Spleen (tissue), 7 donors: ENCODE measurements around the gene SERPINA6.

Experiments used
- CTCF ChIP-seq, 11 experiments: fragments of 200-600 bp in 7 of 11; fragments of 450-650 bp in 4 of 11; sonication (generic) in 4 of 11; IDR thresholded peaks in 8 of 11; conservative IDR thresholded peaks in 3 of 11; 1 replicate in 7 of 11; 2 replicates in 4 of 11; pipeline versions ENCODE4 v1.4.0 to v1.8.0; 2016 to 2021; ENCODE audit warnings: antibody characterized with exemption in 11 of 11, inconsistent platforms in 4 of 11, mild to moderate bottlenecking in 1 of 11
- POLR2A ChIP-seq, 3 donors: fragments of 450-650 bp; IDR thresholded peaks; one replicate each; pipeline ENCODE4 v1.5.1; 2017; ENCODE audit warnings: antibody characterized with exemption in 3 of 3, mild to moderate bottlenecking in 1 of 3
- POLR2AphosphoS5 ChIP-seq, 3 donors: sonication (generic); formaldehyde crosslinking; IDR thresholded peaks; one replicate each; pipeline ENCODE4 v1.5.1; 2017; ENCODE audit warnings: antibody characterized with exemption in 3 of 3
- donor health status: DM: no; HTN: no; CAD: no; lungs with moderate emphysema.
- donor health status: DM: no; HTN: no; CAD: no.
- donor health status: DM: no; HTN: no; CAD: no.

GRCh38 chr14:94338023-94338422 lies 14.9 kb upstream of the SERPINA6 start:
- TF ChIP-seq CTCF (IDR thresholded peaks at IDR 0.05 in 8 of 11, conservative IDR thresholded peaks at IDR 0.05 in 3 of 11) (no peak), POLR2AphosphoS5 (IDR thresholded peaks at IDR 0.05) (no peak), POLR2A (IDR thresholded peaks at IDR 0.05) (no peak)
